Right lobe of liver (tissue), 4 donors: ENCODE results near the gene STXBP6.

Source experiments
- CTCF ChIP-seq, 4 donors: fragments of 200-600 bp in 3 of 4; fragments of 450-650 bp in 1 of 4; IDR thresholded peaks; one replicate each; pipeline versions ENCODE4 v1.5.1 to v1.8.0; 2016 to 2022; ENCODE audit warnings: antibody characterized with exemption in 4 of 4, mild to moderate bottlenecking in 2 of 4
- POLR2A ChIP-seq: fragments of 450-650 bp; IDR thresholded peaks from one replicate; pipeline ENCODE4 v1.6.1; 2017; ENCODE audit warnings: antibody characterized with exemption, mild to moderate bottlenecking
- donor health status: DM: no; HTN: no; CAD: no.
- donor health status: DM: no; HTN: no; CAD: no.
- donor health status: DM: no; HTN: yes; CAD: no.

- TF ChIP-seq CTCF (IDR thresholded peaks at IDR 0.05), result no peak
- TF ChIP-seq POLR2A, result no peak
Observed at GRCh38 chr14:24940213-24940783, 109.6 kb downstream of the STXBP6 start.
